Stimulated activated naive CD4-positive, alpha-beta T cell (primary cell): ENCODE data around the gene SH3RF3.

Experiments
- DNase-seq, 6 experiments: peaks; one replicate each; lab custom pipeline; 2025; lab: John Stamatoyannopoulos, UW

The SH3RF3 gene

DNA sequence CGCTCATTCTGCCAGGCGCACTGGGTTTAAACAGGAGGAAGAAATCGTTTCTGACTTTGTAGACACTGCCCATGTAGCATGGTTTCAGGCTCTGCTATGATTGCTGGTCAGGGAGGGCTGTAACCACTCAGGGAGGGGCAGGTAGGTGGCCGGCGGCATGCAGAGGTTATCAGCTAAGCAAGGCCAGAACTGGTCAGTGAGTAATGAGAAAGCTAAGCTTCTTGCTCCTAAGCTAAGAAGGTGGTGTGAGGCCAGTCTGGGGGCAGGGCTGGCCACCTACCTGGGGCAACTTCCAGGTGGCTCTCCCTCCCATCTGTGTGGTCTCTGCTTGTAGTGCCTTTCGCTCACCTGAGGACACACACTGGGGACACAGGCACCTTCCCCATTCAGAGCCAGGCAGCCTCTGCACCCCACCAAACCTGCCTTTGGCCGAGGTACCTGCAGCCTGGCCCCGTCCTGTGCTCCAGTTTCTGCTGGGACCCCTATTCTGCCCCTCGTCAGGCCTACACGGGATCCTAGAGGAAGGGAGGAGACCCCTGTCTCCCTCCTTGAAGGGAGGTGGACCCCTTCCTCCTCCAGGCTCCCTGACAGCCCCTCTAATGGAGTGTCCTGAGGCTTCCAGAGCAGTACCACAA is 288.8 kb downstream of the SH3RF3 start:
- no peak for DNase-seq

DNA sequence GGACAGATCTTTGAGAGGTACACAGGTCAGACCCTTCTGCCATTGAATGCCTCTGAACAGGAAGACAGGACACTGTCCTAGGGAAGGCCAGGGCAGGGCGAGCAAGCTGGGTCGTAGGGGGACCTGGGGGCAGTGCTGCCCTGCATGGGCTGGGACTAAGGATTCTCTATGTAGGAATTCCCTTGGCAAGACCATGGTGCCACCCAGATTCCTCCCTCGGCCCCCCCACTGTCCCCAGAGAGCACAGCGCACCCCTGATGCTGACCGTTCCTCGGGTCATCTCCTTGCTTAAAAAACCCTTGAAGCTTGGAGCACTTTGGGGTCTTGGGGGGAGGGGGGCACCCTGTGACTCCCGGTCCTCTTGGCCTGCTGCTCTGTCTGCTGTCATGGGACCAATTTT is 289.7 kb downstream of the SH3RF3 start:
- DNase-seq = no peak

DNA sequence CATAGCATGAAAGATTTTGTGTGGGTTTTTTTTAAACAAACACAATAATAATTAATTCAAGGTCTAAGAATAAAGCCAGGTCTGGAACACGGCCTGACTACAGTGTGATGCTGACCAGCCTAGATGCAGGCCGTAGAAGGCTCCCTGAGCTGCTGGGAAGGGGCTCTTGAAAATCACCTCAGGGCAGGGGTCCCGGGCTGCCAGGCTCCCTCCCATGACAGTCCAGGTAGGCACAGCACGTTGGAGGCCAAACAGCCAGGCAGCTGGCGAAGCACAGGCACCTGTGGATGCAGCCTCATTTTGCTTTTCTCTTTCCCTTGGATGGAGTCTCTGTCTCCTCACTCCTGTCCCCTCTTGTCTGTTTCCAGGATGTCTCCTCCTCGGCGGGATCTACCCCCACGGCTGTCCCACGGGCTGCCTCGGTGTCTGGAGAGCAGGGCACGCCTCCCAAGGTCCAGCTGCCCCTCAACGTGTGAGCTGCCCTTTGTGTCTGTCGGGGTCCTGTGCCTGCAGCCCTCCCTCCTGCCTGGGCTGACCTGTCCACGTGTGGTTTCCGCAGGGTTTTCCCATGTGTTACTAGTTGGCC is 290.3 kb downstream of the SH3RF3 start:
- DNase-seq = no peak

DNA sequence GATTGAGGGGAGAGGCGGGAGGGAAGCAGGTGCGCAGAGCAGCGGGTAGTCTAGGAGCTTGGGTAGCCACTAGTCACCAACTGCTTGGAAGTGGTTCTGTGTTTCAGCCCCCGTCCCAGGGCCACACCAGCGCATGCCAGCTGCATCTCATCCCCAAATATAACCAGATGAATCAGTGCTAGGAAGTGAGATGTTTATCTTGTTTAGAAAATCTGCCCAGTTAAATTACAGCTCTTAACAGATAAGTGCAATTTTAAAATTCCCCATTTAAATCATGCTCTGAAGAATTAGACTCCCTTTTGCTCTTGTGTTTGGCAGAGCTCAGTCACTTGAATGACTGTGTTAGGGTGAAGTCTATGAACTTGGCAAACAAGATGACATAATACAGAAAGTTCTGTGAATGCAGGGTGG is 291.0 kb downstream of the SH3RF3 start:
- no peak for DNase-seq

DNA sequence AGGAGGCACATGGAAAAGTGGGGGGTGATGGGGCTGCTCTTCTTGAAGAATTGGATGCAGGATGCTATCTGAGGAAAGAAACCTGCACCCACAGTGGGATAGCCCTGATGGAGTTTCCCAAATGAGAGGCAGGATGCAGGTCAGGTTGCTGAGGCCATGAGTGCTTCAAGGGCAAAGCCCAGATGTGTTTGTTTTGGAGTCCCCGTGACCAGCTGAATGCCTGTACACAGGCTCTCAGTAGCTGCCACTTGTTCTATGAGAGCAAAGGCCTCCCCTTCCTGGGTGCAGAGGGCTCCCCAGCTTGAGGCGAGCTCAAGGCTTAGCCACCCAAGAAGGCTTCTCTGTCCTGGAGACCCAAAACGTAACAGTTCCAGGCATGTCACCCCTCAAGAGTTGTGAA is 292.1 kb downstream of the SH3RF3 start:
- no peak for DNase-seq

DNA sequence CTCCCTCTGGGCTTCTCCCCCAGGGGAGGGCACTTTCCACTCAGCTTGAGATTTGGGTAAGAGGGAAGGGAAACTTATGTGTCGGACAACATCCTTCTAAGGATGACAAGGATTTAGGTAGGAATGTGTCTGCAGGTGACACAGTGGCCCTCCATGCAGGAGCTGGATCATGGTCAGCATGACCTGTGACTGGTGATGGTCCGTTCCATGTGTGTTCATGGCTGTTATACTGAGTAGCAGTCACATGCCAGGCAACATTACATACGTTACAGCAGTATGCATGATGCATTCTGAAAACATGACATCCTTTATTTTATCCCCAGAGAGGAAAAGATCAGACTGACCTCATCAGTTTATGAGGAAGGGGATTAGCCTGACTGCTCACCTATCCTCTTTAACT is 292.6 kb downstream of the SH3RF3 start:
- DNase-seq = no peak

DNA sequence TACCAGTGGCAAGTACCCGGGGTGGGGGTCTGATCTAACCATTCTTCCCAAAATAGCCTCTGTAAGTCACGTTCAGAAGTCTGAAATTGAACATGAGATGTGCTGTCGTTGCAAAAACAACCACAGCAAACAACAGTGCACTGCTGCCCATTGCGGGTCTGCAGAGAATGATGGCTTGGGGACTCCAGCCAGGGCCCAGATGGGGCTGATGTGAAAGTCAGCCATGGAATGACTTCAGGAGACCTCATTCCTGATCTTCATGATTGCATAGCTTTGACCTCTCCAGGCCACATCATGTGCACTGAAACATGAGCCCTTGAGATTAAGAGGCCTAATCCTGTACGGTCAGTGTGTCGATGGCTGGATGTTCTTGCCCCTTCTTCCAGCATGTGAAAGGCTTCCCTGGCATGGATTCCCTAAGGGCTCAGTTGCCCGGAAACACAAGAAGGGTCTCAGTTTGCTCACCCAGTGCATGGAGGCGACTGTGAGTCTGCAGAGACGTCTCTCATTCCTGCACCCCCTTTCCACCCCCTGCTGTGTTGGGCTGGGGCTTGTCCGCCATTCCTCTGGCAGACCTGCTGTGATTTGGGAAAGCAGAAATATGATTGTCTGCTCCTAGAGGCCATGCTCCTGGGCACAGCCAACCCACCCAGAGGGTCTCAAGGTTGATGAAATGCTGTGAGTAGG is 293.2 kb downstream of the SH3RF3 start:
- DNase-seq = no peak

DNA sequence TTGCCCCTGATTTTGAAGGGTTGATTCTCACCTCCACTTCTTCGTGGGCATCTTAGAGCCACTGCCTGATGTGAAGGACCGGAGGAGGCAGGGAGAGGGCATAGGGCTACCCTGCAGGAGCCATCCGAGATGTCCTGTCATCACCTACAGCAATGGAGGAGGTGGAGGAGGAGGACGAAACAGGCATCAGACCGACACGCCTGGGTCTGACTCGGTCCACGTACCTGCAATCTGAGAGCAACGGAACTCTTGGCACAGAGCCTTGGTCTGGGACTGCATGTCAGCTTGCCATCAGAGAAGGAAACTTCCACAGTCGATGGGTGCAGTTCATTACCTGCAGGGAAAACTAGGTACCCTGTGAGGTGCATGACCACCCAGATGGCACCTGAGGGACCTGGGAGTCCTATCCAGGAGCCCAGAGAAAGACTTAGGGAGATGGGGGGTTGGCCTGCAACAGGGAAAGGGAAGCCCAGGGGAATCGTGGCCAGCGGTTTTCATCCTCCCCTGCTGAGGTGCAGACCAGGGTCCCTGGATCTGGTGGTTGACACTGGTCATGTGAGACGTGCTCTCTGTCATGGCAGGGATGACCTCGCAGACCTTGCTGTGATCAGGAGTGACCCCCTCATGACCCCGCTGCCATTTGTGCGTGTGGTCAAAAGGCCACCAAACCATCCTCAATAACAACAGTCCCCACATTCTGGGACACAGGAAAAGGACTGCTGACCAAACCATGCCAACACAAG is 293.9 kb downstream of the SH3RF3 start:
- no peak for DNase-seq

DNA sequence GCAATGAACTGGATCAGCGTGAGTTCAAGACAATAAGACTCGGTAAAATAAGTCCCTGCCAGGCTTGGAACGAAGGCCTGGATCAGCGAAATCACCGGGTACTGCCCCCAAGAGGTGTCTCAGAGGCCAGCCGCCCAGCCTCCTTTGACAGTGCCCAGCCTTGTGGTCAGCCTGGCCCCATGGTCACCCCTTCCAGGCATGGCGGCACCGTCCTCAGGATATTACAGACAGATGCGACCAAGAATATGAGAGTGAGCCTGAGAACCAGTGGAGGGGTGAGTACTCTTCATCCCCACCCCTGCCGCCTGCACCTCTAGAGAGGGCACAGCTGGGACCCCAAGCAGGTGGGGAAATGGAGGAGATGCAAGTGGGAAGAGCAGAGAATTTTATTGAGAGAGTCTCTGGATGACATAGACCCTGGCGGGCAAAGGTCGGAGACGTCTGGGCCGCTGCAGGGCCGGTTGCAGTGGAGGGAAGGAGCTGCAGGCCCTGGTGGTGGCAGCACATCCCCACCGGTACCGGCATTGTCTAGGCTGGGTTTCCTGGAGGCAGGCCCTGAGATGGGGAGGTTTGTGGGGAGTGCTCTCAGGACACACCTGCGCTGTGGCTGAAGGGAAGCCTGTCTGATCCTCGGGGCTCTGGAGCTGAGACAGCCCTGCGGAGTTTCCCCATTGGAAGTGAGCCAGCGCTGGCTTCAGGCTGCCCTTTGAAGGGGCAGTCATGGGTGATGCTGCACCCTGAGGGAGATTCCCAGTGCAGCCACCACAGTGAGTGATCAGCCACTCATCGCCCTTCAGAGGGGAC is 294.8 kb downstream of the SH3RF3 start:
- DNase-seq = no peak

DNA sequence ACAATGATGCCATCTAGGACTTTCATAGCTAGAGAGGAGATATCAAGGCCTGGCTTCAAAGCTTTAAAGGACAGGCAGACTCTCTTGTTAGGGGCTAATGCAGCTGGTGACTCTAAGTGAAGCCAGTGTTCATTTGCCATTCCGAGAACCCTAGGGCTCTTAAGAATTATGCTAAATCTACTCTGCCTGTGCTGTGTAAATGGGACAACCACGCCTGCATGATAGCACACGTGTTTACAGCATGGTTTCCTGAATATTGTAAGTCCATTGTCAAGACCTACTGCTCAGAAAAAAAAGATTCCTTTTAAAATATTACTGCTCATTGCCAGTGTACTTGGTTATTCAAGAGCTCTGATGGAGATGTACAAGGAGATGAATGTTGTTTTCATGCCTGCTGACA is 296.4 kb downstream of the SH3RF3 start:
- DNase-seq = no peak

DNA sequence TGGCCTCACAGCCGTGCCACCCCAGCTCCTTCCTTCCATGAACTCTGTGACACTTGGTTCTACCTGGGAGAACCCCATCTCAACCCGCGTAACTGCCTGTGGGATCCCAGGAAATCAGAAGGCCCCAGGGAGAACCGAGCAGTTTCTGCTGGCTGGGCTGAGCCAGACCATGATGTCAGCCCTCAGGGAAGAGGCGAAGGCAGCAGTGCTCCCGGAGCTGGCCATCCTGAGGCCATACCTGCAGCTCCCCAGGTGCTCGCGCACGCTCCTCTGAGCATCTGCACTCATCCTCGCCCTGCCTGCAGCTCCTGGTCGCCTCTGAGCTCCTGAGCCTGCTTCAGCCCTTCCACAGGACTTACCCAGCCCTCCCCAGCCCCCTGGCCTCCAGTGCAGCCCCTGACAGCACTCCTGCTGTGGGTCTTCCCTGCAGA is 298.7 kb downstream of the SH3RF3 start:
- no peak for DNase-seq

DNA sequence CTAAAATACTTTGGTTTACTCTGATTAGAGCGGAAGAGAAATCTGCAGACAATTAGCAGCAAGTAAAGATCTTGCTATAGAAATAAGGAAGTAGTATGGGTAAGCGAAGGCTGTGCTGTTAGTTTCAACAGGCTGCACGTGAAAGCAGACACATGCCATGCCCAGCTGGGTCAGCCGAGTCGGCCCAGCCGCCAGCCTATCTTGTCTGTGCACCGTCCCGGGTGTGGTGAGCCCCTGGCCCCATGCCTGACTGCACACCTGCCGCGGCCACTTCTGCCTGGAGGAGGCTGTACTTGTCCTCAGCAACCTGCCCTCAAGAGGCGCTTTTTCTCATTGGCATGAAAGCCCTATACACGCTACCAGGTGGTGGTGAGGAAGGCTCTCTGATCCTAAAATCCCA is 299.3 kb downstream of the SH3RF3 start:
- DNase-seq = no peak

DNA sequence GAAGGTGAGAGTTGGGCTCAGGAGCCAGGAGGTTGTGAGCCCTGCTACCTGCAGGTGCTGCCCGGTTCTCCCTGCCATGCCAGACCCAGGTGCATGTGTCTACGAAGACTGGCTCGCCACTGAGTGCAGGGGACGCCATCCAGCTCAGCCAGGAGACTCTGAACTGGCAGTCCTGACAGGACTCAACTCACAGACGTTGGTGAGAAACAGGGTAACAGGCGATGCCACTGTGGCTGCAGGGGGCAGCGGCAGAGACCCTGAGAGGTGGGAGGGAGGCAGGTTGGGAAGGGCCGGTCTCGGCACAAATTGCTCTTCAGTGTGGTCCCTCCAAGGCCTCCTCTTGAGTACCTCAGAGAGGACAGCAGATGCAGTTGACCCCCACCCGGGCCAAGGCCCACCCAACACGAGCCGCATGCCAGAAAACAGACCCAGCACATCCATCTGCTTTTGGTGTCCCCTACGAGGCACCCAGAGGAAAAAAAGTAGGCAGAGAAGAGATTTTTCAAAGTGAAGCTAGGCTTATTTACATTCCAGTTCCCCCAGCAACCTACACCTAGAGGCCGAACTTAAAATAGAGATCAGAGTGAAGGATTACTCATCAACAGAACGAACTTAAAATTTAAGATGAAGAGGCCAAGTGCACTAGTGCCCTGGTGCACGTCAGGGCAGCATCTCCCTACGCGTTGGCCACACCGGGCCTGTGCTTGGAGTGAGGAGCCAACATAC is 300.0 kb downstream of the SH3RF3 start:
- no peak for DNase-seq

DNA sequence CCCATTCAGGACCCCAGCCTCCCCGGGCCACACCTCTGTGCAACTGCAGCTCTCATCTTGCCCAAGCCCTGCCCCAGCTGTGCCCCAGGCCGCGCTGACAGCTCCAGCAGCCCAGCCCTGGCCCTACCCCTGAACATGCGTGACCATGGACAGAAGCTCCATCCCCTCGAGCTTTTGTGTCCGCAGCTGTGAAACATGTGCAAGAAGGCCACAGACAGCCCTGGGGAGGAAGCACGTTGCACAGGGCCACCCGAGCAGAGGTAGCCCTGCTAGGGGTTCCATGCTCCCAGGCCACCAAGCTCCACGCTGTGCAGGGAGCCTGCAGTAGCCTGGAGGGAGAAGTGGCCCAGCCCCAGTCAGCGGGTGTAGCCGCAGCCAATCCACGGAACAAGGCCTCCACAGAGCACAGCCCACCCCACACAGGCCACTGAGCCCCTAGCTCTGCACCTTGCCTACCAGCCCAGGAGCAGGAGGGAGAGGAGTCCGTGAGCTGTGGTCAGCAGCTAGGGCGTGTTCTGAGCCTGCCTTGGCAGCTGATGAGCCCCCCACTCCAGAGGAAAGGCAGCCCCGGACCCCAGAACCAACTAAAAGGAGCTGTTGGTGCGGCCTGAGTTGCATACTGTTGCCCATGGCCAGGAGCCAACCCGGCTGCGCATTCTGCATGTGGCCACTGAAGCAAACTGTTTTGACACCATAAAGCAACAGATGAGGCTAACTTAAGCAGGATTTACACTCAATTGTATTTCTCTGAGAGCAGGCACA is 300.7 kb downstream of the SH3RF3 start:
- no peak for DNase-seq

DNA sequence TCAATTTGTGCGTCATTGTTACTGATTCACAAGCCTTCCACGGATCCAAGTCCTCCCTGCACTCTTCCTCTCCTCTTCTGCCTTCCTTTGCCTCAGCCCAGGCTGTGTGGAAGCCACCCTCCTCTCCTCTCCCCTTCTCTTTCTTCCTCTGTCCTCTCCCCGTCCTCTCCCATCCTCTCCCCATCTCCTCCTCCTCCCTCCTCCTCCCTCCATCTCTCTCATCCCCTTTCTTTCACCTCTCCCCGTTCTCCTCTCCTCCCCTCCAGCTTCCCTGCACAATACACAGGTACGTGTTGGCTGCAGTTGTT is 301.3 kb downstream of the SH3RF3 start:
- no peak for DNase-seq

DNA sequence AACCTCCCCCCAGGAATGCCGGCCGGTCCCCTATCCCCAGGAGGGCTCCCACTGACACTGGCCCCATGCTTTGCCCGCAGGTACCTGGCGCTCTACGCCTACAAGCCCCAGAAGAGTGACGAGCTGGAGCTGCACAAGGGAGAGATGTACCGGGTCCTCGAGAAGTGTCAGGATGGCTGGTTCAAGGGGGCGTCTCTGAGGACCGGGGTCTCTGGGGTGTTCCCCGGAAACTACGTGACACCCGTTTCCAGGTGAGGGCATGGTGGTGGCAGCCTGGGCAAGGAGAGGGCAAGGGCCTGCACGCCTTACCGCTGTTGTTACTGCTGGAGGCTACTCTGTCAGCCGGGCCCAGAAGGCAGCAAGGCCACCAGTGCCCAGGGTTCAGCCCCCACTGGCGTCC is 303.4 kb downstream of the SH3RF3 start:
- DNase-seq = no peak

DNA sequence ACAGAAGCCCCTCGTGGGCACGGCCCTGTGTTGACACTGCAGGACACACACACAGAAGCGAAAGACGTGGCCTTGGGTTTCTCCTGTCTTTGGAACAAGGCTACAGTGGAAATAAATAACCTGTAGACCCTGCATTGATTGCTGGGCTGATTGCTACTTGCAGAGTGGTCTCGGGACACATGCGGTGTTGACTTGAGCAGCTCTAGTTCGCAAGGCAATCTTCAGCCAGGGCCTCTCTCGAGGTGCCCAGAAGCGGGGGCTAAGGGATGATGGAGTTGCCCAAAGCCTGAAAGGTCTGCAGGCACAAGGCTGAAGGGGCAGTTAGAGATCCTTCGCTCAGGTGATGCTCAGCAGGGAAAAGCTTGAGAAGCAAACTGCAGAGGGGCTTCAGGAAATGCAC is 304.5 kb downstream of the SH3RF3 start:
- DNase-seq = no peak

DNA sequence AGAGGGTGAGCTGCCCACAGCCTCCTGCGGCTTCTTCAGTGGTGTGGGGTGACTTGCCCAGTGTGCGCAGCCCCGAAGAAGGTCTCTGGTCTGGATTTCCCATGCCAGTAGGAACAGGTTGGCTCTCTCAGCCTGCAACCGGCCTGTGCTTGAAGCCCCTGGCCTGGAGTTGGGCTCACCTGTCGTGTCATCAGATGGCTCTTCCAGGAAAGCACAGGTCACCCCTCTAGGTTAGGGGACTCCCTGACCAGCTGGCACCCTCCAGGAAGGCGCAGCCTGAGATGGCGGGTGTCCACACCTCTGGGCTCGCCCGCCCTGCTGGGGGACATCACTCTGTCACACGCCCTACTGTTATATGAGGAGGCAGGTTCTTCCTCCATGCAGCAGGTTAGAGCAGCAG is 304.9 kb downstream of the SH3RF3 start:
- no peak for DNase-seq

DNA sequence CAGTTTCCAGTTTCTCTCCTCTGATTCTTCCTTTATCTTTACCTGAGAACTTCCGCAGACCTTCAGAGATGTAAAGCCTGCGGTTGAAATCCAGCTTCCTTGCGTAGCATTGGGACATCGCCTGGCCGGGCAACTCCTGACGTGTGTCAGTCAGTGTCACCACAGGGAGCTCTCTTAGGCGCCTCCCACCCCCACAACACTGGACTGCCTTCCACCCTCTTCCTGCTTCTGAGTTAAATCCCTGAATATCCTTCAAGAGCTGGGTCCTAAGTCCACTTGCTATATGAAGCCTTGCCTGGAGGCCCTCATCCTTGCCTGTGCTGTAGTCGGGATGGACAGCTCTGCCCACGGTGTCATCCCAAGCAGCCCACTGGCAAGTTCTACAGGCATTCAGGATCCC is 305.3 kb downstream of the SH3RF3 start:
- DNase-seq = no peak

DNA sequence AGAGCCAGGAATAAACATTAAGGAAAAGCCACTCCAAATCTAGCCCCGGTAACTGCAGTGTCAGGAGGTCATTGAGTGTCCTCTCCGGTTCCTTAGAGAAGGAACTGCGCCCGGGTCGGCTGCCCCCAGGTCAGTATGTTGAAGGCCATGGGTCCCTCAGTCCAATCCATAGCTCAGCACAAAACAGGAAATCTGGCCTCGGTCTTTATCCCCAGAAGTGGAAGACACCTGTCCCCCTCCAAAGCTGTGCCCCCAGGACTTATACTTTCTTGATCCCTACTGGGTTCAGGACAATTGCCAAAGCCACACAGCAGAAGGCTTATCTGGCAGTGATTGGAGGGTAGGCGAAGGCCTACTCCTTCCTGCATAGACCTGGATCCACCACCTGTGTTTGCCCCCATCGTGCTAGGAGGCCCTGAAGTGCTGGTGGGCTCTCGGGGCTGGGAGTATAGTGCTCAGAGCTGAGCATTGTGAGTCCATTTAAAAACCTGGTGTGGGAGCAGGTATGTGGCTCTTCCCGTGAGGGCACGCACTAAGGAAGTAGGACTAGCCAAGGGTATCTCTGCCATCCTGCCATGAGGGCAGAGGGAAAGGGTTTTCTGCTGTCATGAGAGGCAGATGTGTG is 306.2 kb downstream of the SH3RF3 start:
- DNase-seq = no peak
